Epithelial cell of prostate (primary cell): ENCODE measurements around the gene LRRC43.
A peak's percentile ranks its signal among the peaks of the same experiment; 100 is the strongest.
"Not testable (repeated sequence)": the region's sequence is repeated elsewhere in the genome, so short reads cannot be mapped to it uniquely, and the experiment has no call there.

ENCODE experiments used
- DNase-seq: peaks from one replicate; pipeline ENCODE4 v3.0.0-alpha.2; 2011; ENCODE audit warnings: low read depth, low spot score
- H3K27ac ChIP-seq: fragments of 450-650 bp; 2 replicates; pipeline ENCODE4 v1.5.1; 2017; ENCODE audit warnings: mild to moderate bottlenecking

The LRRC43 gene

GRCh38 chr12:122150127-122150681 lies 32.7 kb upstream of the LRRC43 start:
- H3K27ac ChIP-seq: no peak overlapping the region
- no peak for DNase-seq

DNA sequence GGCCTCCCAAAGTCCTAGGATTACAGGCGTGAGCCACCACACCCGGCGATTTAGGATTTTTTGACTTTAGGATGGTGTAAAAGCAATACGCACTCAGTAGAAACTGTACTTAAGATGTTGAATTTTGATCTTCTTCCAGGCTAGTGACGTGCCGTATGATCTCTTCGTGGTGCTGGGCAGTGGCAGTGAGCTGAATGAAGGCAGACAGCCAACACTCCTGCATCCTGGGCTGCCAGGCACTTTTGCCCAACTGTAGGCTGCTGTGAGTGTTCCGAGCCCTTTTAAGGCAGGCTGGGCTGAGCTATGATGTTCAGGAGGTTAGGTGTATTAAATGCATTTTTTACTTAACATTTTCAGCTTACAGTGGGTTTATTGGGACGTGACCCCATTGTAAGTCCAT lies 30.2 kb upstream of the LRRC43 start:
- no peak overlapping the region for H3K27ac ChIP-seq

GRCh38 chr12:122155705-122156104 lies 27.2 kb upstream of the LRRC43 start:
- DNase-seq: no peak
- no peak overlapping the region for H3K27ac ChIP-seq

More for the DNA sequence above, 30.2 kb upstream of the LRRC43 start:
- no peak for DNase-seq

DNA sequence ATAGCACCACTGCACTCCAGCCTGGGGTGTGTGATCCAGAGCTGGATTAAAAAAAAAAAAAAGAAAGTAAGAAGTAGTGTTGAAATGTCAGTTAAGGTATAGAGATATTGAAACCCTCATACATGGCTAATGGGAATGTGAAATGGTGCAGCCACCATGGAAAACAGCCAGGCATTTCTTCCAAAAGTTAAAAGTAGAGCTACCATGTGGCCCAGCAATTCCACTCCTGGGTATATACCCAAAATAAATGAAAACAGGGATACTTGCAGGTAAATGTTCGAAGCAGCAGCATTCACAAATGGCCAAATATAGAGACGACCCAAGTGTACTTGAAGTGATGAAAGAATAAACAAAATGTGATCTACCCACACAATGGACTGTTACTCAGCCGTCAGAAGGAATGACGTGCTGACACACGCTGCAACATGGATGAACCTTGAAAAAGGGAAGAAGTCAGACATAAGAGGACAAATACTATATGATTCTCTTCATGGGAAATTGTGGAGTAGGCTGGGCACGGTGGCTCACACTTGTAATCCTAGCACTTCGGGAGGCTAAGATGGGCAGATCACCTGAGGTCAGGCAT lies 24.1 kb upstream of the LRRC43 start:
- H3K27ac ChIP-seq: no peak overlapping the region
- peak; percentile 29 for DNase-seq

DNA sequence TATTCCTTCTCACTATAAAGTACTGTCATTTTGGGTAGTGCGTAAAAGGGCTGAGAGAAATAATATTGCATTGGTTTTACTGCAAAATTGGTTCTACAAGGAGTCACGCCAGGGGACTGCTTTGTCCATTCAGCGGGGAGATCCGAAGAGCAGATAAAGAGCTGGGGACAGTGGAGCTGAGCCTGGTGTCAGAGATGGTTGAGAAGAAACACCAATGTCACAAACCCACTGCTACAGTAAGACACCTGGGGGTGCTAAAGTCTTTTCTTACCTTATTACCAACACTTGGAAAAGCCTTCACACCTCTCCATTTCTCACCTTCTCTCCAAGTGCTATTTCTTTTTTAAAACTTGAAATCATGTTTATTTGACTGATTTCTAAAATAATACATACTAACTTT lies 23.0 kb upstream of the LRRC43 start:
- no peak for DNase-seq
- no peak overlapping the region for H3K27ac ChIP-seq

- DNase-seq: no peak
- no peak overlapping the region for H3K27ac ChIP-seq
Measured at GRCh38 chr12:122160761-122161160, 22.2 kb upstream of the LRRC43 start.

DNA sequence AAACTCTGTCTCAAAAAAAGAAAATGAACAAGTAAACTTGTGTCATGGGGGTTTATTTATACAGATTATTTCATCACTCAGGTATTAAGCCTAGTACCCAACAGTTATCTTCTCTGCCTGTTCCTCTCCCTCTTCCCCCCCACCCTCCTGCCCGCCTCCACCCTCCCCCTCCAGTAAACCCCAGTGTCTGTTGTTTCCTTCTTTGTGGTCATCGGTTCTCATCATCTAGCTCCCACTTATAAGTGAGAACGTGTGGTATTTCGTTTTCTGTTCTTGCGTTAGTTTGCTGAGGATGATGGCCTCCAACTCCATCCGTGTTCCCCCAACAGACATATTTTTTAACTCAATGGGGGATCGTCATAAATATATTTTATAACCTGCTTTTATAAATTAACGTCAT lies 21.2 kb upstream of the LRRC43 start:
- no peak overlapping the region for H3K27ac ChIP-seq
- DNase-seq: no peak

DNA sequence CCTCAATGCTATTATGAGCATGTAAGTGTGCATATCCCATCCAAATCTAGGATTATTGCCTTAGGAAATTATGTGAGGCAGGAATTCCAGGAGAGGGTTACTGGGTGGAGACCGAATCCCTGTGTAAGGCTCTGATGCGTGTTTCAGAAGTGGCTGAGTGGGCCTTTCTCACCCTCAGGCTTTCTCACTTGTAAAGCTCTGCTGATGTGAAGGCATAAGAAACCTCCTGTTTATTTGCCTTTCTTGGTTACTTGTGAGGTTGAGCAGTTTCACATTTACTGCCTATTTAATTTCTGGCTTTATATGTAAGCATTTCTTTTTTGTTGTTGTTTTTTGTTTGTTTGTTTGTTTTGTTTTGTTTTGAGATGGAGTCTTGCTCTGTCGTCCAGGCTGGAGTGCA lies 19.9 kb upstream of the LRRC43 start:
- DNase-seq: no peak

DNA sequence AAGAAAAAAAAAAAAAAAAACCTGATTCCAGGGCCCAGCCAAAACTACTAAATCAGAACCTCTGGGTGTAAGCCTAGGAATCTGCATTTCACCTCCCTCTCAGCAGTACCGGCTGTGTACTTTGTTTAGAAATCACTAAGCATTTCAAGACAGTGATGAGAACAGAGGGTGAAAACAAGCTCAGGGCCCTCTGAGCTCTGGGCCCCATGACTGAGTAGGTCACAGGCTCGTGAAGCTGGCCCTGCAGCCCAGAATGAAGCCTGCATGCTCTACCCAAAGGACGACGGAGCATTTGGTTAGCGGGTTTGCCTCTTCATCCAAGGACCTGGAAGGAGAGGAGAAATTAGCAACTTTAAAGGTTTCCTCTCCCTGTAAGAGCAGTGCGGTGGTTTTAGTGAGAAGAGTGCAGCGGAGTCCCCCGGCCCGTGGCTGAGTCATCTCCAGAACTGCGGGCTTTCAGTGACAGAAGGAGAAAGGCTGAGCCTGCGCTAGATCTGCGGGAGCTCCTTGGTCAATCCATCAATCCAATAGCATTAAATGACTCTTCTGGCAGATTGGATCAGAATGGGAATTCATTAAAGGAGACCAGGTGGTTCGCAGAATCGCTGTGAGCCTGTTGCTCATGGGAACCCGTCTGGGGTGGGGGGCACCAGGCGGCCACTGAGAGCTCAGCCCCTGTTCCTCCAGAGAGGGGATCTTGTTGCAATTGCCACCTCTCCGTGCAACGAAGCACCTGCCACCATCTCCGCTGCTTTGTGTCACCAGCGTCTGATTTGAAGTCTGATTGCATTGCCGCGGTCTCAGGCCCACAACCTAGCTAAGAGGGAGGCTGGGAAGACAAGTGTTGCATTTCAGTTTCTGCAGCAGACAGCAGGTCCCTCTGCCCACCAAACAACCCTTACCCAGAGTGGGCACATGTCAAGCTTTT lies 16.2 kb upstream of the LRRC43 start:
- no peak overlapping the region for H3K27ac ChIP-seq
- DNase-seq: no peak

More for the DNA sequence above, 19.9 kb upstream of the LRRC43 start:
- no peak overlapping the region for H3K27ac ChIP-seq

DNA sequence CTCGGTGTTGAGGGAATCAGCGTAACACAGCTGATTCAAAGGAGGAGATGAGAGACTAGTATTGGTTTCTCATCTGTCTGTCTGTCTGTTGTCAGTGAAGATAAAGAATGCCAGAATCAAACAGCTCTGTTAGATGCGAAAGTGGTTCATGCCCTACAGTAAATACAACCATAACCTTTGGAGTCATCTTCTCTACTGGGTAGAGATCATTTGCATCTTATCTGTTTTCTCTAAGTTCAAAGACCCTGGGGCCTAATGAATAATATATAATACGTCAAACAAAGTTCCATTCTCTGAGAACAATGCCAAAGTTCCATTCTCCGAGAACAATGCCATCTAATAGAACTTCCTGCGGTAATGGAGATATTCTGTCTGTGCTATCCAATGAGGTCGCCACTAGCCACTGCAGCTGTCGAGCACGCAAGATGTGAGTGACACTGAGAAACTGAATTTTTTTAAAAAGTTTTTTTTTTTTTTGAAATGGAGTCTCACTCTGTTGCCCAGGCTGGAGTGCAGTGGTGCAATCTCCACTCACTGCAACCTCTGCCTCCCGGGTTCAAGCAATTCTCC lies 15.5 kb upstream of the LRRC43 start:
- H3K27ac ChIP-seq: no peak overlapping the region
- no peak for DNase-seq

DNA sequence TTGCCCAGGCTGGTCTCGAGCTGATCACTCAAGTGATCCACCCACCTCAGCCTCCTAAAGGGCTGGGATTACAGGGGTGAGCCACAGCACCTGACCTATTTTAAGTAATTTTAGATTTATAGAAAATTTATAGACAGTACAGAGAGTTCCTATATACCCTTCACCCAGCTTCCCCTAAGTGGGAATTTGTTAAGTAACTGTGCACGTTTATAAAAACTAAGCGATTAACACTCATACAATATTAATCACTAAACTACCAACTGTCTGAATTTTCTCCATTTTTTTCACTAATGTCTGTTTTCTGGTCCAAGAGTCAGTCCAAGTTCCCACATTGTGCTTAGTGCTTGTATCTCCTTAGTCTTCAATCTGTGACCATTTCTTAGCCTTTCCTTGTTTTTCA lies 14.4 kb upstream of the LRRC43 start:
- no peak overlapping the region for H3K27ac ChIP-seq
- no peak for DNase-seq

DNA sequence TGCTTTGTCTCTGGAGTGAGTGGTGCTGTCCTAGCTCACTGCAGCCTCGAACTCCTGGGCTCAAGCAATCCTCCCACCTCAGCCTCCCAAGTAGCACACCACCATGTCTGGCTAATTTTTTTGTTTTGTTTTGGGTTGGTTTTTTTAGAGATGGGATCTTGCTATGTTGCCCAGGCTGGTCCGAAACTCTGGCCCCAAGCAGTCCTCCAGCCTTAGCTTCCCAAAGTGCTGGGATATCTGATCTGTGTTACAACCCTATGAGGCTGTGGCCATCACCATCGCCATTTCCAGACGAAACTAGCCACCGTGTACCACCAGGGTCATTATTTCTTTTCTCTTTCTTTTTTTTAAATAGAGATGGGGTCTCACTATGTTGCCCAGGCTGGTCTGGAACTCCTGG lies 11.5 kb upstream of the LRRC43 start:
- H3K27ac ChIP-seq: no peak overlapping the region
- DNase-seq: no peak

GRCh38 chr12:122172262-122172939 lies 10.5 kb upstream of the LRRC43 start:
- no peak for DNase-seq
- H3K27ac ChIP-seq: no peak overlapping the region

GRCh38 chr12:122174155-122174845 lies 8.6 kb upstream of the LRRC43 start, which contains the start of gene IL31:
Gene IL31, minus strand, starts transcription at chr12:122174221. Its CDS starts 49 bp downstream, at chr12:122174172.
- H3K27ac ChIP-seq: no peak within 1 kb of the TSS
- no peak for DNase-seq

GRCh38 chr12:122176473-122176872 lies 6.5 kb upstream of the LRRC43 start:
- H3K27ac ChIP-seq, DNase-seq: not testable (repeated sequence)

DNA sequence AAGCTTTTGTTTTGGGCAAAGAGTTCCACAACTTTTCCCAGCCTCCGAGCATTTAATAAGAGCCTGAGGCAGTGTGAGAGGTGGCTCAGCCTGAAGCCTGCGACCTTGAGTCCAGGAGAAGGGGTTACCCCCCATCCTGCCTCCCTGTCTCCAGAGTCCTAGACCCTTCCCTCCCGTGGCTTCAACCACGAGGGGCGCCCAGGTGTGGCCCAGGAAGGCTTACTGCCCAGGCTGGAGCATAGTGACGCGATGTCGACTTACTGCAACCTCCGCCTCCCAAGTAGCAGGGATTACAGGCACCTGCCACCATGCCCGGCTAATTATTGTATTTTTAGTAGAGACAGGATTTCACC lies 641 bp downstream of the LRRC43 start:
- DNase-seq: no peak
- no peak overlapping the region for H3K27ac ChIP-seq

GRCh38 chr12:122184517-122184916 lies 1.6 kb downstream of the LRRC43 start:
- DNase-seq: no peak
- no peak overlapping the region for H3K27ac ChIP-seq

DNA sequence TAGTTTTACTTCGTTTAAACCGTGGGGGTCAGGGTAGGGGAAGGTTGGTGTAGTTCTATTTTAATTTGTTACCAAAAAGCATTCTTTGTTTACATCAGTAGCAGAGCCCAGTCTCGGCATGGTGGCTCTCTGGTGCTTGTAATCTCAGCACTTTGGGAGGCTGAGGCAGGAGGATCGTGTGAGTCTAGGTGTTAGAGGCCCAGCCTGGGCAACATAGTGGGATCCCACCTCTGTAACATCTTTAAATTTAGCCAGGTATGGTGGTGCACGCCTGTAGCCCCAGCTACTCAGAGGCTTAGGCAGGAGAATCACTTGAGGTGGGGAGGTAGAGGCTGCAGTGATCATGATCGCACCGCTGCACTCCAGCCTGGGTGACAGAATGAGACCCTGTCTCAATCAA lies 2.2 kb downstream of the LRRC43 start:
- DNase-seq: no peak
- H3K27ac ChIP-seq: no peak overlapping the region

- H3K27ac ChIP-seq: no peak overlapping the region
- DNase-seq: no peak
Measured at GRCh38 chr12:122185494-122186082, 2.7 kb downstream of the LRRC43 start.

GRCh38 chr12:122187466-122187865 lies 4.5 kb downstream of the LRRC43 start:
- no peak overlapping the region for H3K27ac ChIP-seq
- DNase-seq: no peak
